Activated T-helper 1 cell treated with anti-CD3 and anti-CD28 coated beads, Interleukin-12 subunit alpha, Interleukin-12 subunit beta, Interleukin-2, Interleukin-4 antibody, amounts not matched to agents 30 ng/mL and 10 ng/mL and 1 ng/mL, durations not matched to agents 14 hours and 24 hours and 36 hours (primary cell): ENCODE measurements around the gene CAMTA1. TPM values are rescaled to one million over a fixed set of nuclear protein-coding genes. Genes with fewer than 3 reads are reported as not detected.

Source experiments
- DNase-seq: peaks from one replicate; pipeline ENCODE4 v3.0.0; 2021; ENCODE audit warnings: low spot score
- H3K27ac Mint-ChIP-seq: one replicate; pipeline ENCODE4 v1.8.0; 2021; ENCODE audit warnings: mild to moderate bottlenecking, mixed read lengths
- H3K27me3 Mint-ChIP-seq: one replicate; pipeline ENCODE4 v1.8.0; 2022; ENCODE audit warnings: mild to moderate bottlenecking, moderate library complexity, mixed read lengths; ENCODE audit not compliant: insufficient read depth
- H3K36me3 Mint-ChIP-seq: one replicate; pipeline ENCODE4 v1.8.0; 2021; ENCODE audit warnings: low read depth, mixed read lengths
- H3K4me1 Mint-ChIP-seq: one replicate; pipeline ENCODE4 v1.8.0; 2021; ENCODE audit warnings: low read depth, mixed read lengths
- H3K4me3 Mint-ChIP-seq: one replicate; pipeline ENCODE4 v1.8.0; 2021; ENCODE audit warnings: mild to moderate bottlenecking, moderate library complexity, mixed read lengths
- H3K9me3 Mint-ChIP-seq: one replicate; pipeline ENCODE4 v1.8.0; 2021; ENCODE audit warnings: mixed read lengths
- intact Hi-C: fragments of 100-400 bp; cut with micrococcal nuclease; formaldehyde crosslinking; loops from one replicate; pipeline ENCODE4 v1.15.1; 2024
- total RNA-seq: library from RNA; stranded (reverse); gene quantifications from 2 replicates; pipeline ENCODE4 v1.2.3, GENCODE V29; 2022

CAMTA1 gene
- total RNA-seq, 1 donor from 2014 or later, result 57.2 TPM

GRCh38 chr1:7382971-7383370 is 597.7 kb downstream of the CAMTA1 start:
- Mint-ChIP-seq H3K4me3 (no peak overlapping the region), H3K27ac (no peak overlapping the region), H3K27me3 (peaks cover 8% of the 10 kb centered on the region), H3K4me1 (no peaks in the 10 kb centered on the region), H3K9me3 (no peaks in the 10 kb centered on the region), H3K36me3 (no peaks in the 10 kb centered on the region)
- intact Hi-C loops, result no loop called here
- DNase-seq, result no peak

GRCh38 chr1:7383671-7384520 is 598.6 kb downstream of the CAMTA1 start:
- no peak for DNase-seq
- Mint-ChIP-seq H3K36me3 (no peaks in the 10 kb centered on the region), H3K27ac (no peak overlapping the region), H3K4me3 (no peak overlapping the region), H3K27me3 (peaks cover 5% of the 10 kb centered on the region), H3K4me1 (no peaks in the 10 kb centered on the region), H3K9me3 (no peaks in the 10 kb centered on the region)
- intact Hi-C loops, result no loop called here

- DNase-seq, result no peak
- Mint-ChIP-seq H3K27me3 (peaks cover 3% of the 10 kb centered on the region), H3K27ac (no peak overlapping the region), H3K4me1 (no peaks in the 10 kb centered on the region), H3K9me3 (no peaks in the 10 kb centered on the region), H3K4me3 (no peak overlapping the region), H3K36me3 (no peaks in the 10 kb centered on the region)
- intact Hi-C loops, result no loop called here
Observed at GRCh38 chr1:7384679-7385078, 599.4 kb downstream of the CAMTA1 start.

- Mint-ChIP-seq H3K4me3 (no peak overlapping the region), H3K27me3 (no peaks in the 10 kb centered on the region), H3K36me3 (no peaks in the 10 kb centered on the region), H3K9me3 (no peaks in the 10 kb centered on the region), H3K4me1 (no peaks in the 10 kb centered on the region), H3K27ac (no peak overlapping the region)
- DNase-seq, result no peak
- intact Hi-C loops, result no loop called here
Observed at GRCh38 chr1:7385471-7386225, 600.4 kb downstream of the CAMTA1 start.

- Mint-ChIP-seq H3K27me3 (no peaks in the 10 kb centered on the region), H3K36me3 (no peaks in the 10 kb centered on the region), H3K9me3 (no peaks in the 10 kb centered on the region), H3K4me1 (no peaks in the 10 kb centered on the region), H3K4me3 (no peak overlapping the region), H3K27ac (no peak overlapping the region)
- intact Hi-C loops, result no loop called here
- DNase-seq, result no peak
Observed at GRCh38 chr1:7386226-7387052, 601.2 kb downstream of the CAMTA1 start.

GRCh38 chr1:7387053-7387927 is 602.0 kb downstream of the CAMTA1 start:
- no peaks in the 10 kb centered on the region for H3K4me1 Mint-ChIP-seq
- no peak overlapping the region for H3K4me3 Mint-ChIP-seq
- intact Hi-C loops, result no loop called here

GRCh38 chr1:7388141-7388487 is 602.9 kb downstream of the CAMTA1 start:
- Mint-ChIP-seq H3K9me3 (no peaks in the 10 kb centered on the region), H3K27me3 (no peaks in the 10 kb centered on the region), H3K4me1 (no peaks in the 10 kb centered on the region), H3K4me3 (no peak overlapping the region), H3K27ac (no peak overlapping the region), H3K36me3 (no peaks in the 10 kb centered on the region)
- DNase-seq, result no peak
- intact Hi-C loops, result no loop called here

More at GRCh38 chr1:7387053-7387927, 602.0 kb downstream of the CAMTA1 start:
- H3K9me3 Mint-ChIP-seq, result no peaks in the 10 kb centered on the region
- no peak for DNase-seq
- no peaks in the 10 kb centered on the region for H3K27me3 Mint-ChIP-seq
- no peaks in the 10 kb centered on the region for H3K36me3 Mint-ChIP-seq
- H3K27ac Mint-ChIP-seq, result no peak overlapping the region

- Mint-ChIP-seq H3K27ac (no peak overlapping the region), H3K4me1 (no peaks in the 10 kb centered on the region), H3K27me3 (no peaks in the 10 kb centered on the region), H3K9me3 (no peaks in the 10 kb centered on the region), H3K36me3 (no peaks in the 10 kb centered on the region), H3K4me3 (no peak overlapping the region)
- no peak for DNase-seq
- intact Hi-C loops, result no loop called here
Observed at GRCh38 chr1:7388488-7389185, 603.4 kb downstream of the CAMTA1 start.

GRCh38 chr1:7389201-7389905 is 604.1 kb downstream of the CAMTA1 start:
- Mint-ChIP-seq H3K4me3 (no peak overlapping the region), H3K27me3 (no peaks in the 10 kb centered on the region), H3K36me3 (no peaks in the 10 kb centered on the region), H3K4me1 (no peaks in the 10 kb centered on the region), H3K9me3 (no peaks in the 10 kb centered on the region), H3K27ac (no peak overlapping the region)
- intact Hi-C loops, result no loop called here
- DNase-seq, result no peak

GRCh38 chr1:7389906-7390603 is 604.8 kb downstream of the CAMTA1 start:
- H3K4me1 Mint-ChIP-seq, result no peaks in the 10 kb centered on the region
- no peak for DNase-seq
- intact Hi-C loops, result no loop called here
- no peak overlapping the region for H3K27ac Mint-ChIP-seq
- no peaks in the 10 kb centered on the region for H3K9me3 Mint-ChIP-seq
- H3K36me3 Mint-ChIP-seq, result no peaks in the 10 kb centered on the region
- H3K27me3 Mint-ChIP-seq, result no peaks in the 10 kb centered on the region
- H3K4me3 Mint-ChIP-seq, result no peak overlapping the region

- Mint-ChIP-seq H3K27ac (no peak overlapping the region), H3K4me3 (no peak overlapping the region), H3K4me1 (no peaks in the 10 kb centered on the region), H3K27me3 (no peaks in the 10 kb centered on the region), H3K9me3 (no peaks in the 10 kb centered on the region), H3K36me3 (no peaks in the 10 kb centered on the region)
- no peak for DNase-seq
- intact Hi-C loops, result no loop called here
Observed at GRCh38 chr1:7390604-7391000, 605.3 kb downstream of the CAMTA1 start.
